Measurements from ENCODE around the gene RPL21.

- TF ChIP-seq POLR2A (IDR thresholded peaks at IDR 0.05) (no peak), CTCF (IDR thresholded peaks at IDR 0.05) (no peak), POLR2AphosphoS5 (IDR thresholded peaks at IDR 0.05) (no peak), EP300 (IDR thresholded peaks at IDR 0.05; ENCODE audit: low read depth) (no peak)
Observed at GRCh38 chr13:27296496-27296895, 45.1 kb downstream of the RPL21 start.

Measured in transverse colon (tissue), 4 donors.